ENCODE data around the gene OOSP1.

- TF ChIP-seq EZH2phosphoT487 (IDR thresholded peaks at IDR 0.05; ENCODE audit: insufficient read depth, low read depth) (no peak), EZH2 (IDR thresholded peaks at IDR 0.05; ENCODE audit: insufficient read depth, poor library complexity, severe bottlenecking) (no peak)
These were observed 5.9 kb downstream of the OOSP1 start for GRCh38 chr11:59943997-59944714.
